ENCODE measurements around the gene PIGU.
"Not testable (repeated sequence)": the region's sequence is repeated elsewhere in the genome, so short reads cannot be mapped to it uniquely, and the experiment has no call there.

Gene PIGU

DNA sequence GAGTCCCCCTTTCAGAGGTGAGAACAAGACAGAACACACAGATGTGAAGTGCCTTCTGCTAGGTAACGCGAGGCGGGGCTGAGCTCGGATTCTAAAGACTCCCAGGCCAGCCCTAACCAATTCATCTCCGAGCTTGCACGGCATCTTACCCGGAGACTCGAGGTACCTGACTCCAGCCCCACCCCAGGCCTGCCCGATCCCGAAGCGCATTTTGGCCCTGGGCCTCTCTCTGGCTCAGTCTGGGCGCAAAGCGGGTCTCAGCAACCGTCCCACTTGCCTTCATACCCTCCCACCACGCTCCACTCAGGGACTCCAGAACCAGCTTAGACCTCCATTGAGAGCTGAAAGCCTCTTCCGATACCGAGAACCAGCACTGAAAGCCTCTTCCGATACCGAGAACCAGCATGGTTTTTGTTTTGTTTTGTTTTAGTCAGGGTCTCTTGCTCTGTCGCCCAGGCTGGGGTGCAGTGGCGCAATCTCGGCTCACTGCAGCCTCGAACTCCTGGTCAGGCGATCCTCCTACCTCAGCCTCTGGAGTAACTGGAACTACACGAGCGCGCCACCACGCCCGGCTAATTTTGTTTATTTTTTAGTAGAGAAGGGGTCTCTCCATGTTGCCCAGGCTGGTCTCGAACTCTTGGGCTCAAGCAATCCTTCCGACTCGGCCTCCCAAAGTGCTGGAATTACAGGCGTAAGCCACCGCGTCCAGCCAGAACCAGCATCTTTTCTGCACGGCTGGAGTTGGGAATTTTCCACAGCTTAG is 161.2 kb downstream of the PIGU start:
- H3K36me3 ChIP-seq (ENCODE audit: control insufficient read depth in 1 of 2, insufficient read depth in 2 of 2, low read depth in 1 of 2, low read length in 2 of 2) = peaks cover 3 to 42% of the 10 kb centered on the region in 2 experiments
- H3K18ac ChIP-seq (ENCODE audit: low read depth in 1 of 2, low read length in 2 of 2) = peak overlapping the region; percentile 60 to 97
- peak overlapping the region in 1 of 2 experiments; percentile 95 for H3K4ac ChIP-seq (ENCODE audit: low read depth in 1 of 2, low read length in 2 of 2)
- H3K4me1 ChIP-seq (ENCODE audit: control insufficient read depth, insufficient read depth, low read depth, low read length) = peaks cover 9% of the 10 kb centered on the region
- H3K9me3 ChIP-seq (ENCODE audit: control insufficient read depth, low read length) = no peaks in the 10 kb centered on the region
- H3K14ac ChIP-seq (ENCODE audit: low read length in 2 of 2) = peak overlapping the region in 1 of 2 experiments; percentile 90
- DNase-seq = peak; percentile 65
- no peak overlapping the region for H2BK5ac ChIP-seq (ENCODE audit: low read depth, low read length, poor library complexity, severe bottlenecking)
- H4K91ac ChIP-seq (ENCODE audit: low read length) = no peak overlapping the region
- H4K8ac ChIP-seq (ENCODE audit: low read length) = peak overlapping the region; percentile 41
- peak overlapping the region; percentile 85 to 99 for H3K4me3 ChIP-seq (ENCODE audit: insufficient read depth in 1 of 2, low read depth in 1 of 2, low read length in 2 of 2)
- H3K4me2 ChIP-seq (ENCODE audit: low read length, poor library complexity, severe bottlenecking) = peak overlapping the region; percentile 71
- no peak overlapping the region for H2BK15ac ChIP-seq (ENCODE audit: low read depth, poor library complexity, severe bottlenecking)
- 5% methylated on average over 36 of the region's 36 CpGs for WGBS
- peak overlapping the region; percentile 98 for H3K27ac ChIP-seq (ENCODE audit: low read length, poor library complexity, severe bottlenecking)
- H3K27me3 ChIP-seq (ENCODE audit: control insufficient read depth in 1 of 2, insufficient read depth in 1 of 2, low read length in 2 of 2) = no peaks in the 10 kb centered on the region
- H3K79me1 ChIP-seq (replicated peaks; ENCODE audit: low read length, poor library complexity, severe bottlenecking) = peaks cover 5% of the 10 kb centered on the region
- peak overlapping the region; percentile 100 for H3K9ac ChIP-seq (ENCODE audit: low read length)
- H2AFZ ChIP-seq (ENCODE audit: low read depth, low read length) = no peak overlapping the region
- H2BK120ac ChIP-seq (ENCODE audit: low read depth, low read length) = no peak overlapping the region
- H3K23ac ChIP-seq (ENCODE audit: low read length in 2 of 2) = peak overlapping the region in 1 of 2 experiments; percentile 50
- H2BK12ac ChIP-seq (ENCODE audit: low read length in 2 of 2) = no peak overlapping the region
- peak overlapping the region; percentile 18 for H2AK5ac ChIP-seq (ENCODE audit: low read length, severe bottlenecking)

DNA sequence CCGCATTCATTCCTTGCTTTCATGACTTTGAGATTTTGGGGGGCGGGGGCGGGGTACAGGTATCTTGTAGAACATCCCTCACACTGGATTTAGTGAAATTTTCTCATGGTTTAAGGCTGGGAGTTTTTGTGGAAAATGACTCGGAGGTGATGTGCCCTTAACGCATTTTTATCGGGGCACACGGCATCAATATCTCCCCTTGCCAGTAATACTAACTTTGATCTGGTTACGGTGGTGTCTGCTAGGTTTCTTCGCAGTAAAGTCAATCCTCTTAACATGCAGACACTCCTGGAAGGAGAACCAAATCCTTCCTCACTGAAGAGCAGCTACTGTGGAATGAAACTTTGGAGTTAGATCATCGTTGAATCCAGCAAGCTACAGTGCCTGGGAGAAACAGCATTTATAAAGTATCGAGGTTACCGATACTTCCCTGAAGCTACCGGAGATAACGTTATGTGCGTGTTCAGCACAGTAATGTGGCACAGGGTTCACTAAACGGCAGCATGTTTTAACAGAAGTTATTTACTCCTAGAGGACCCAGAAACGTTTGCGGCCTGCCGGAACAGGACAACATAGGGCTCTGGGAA is 161.9 kb downstream of the PIGU start:
- H3K4me3 ChIP-seq (ENCODE audit: insufficient read depth in 1 of 2, low read depth in 1 of 2, low read length in 2 of 2) = peak overlapping the region in 1 of 2 experiments; percentile 99
- H2BK120ac ChIP-seq (ENCODE audit: low read depth, low read length) = no peak overlapping the region
- WGBS = 38% methylated on average over 19 of the region's 19 CpGs
- no peak overlapping the region for H3K23ac ChIP-seq (ENCODE audit: low read length in 2 of 2)
- H3K14ac ChIP-seq (ENCODE audit: low read length in 2 of 2) = no peak overlapping the region
- peak overlapping the region; percentile 98 for H3K27ac ChIP-seq (ENCODE audit: low read length, poor library complexity, severe bottlenecking)
- no peak overlapping the region for H2BK12ac ChIP-seq (ENCODE audit: low read length in 2 of 2)
- H3K4me1 ChIP-seq (ENCODE audit: control insufficient read depth, insufficient read depth, low read depth, low read length) = peaks cover 9% of the 10 kb centered on the region
- H3K4ac ChIP-seq (ENCODE audit: low read depth in 1 of 2, low read length in 2 of 2) = peak overlapping the region in 1 of 2 experiments; percentile 95
- peak overlapping the region; percentile 100 for H3K9ac ChIP-seq (ENCODE audit: low read length)
- peaks cover 3 to 43% of the 10 kb centered on the region in 2 experiments for H3K36me3 ChIP-seq (ENCODE audit: control insufficient read depth in 1 of 2, insufficient read depth in 2 of 2, low read depth in 1 of 2, low read length in 2 of 2)
- no peaks in the 10 kb centered on the region for H3K9me3 ChIP-seq (ENCODE audit: control insufficient read depth, low read length)
- no peak for DNase-seq
- H2BK5ac ChIP-seq (ENCODE audit: low read depth, low read length, poor library complexity, severe bottlenecking) = no peak overlapping the region
- H2AK5ac ChIP-seq (ENCODE audit: low read length, severe bottlenecking) = no peak overlapping the region
- no peak overlapping the region for H2BK15ac ChIP-seq (ENCODE audit: low read depth, poor library complexity, severe bottlenecking)
- no peaks in the 10 kb centered on the region for H3K27me3 ChIP-seq (ENCODE audit: control insufficient read depth in 1 of 2, insufficient read depth in 1 of 2, low read length in 2 of 2)
- no peak overlapping the region for H2AFZ ChIP-seq (ENCODE audit: low read depth, low read length)
- peak overlapping the region in 1 of 2 experiments; percentile 97 for H3K18ac ChIP-seq (ENCODE audit: low read depth in 1 of 2, low read length in 2 of 2)
- peak overlapping the region; percentile 71 for H3K4me2 ChIP-seq (ENCODE audit: low read length, poor library complexity, severe bottlenecking)
- peaks cover 5% of the 10 kb centered on the region for H3K79me1 ChIP-seq (replicated peaks; ENCODE audit: low read length, poor library complexity, severe bottlenecking)
- H4K91ac ChIP-seq (ENCODE audit: low read length) = no peak overlapping the region
- no peak overlapping the region for H4K8ac ChIP-seq (ENCODE audit: low read length)

DNA sequence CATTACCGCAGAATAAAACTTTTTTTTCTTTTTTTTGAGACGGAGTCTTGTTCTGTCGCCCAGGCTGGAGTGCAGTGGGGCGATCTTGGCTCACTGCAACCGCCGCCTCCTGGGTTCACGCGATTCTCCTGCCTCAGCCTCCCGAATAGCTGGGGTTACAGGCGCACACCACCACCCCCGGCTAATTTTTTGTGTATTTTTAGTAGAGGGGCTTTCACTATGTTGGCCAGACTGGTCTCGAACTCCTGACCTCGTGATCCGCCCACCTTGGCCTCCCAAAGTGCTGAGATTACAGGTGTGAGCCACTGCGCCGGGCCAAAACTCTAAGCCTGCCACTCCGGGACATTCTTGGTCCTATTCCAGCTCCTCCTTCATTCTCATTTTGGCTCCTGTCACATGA is 162.9 kb downstream of the PIGU start:
- DNase-seq; H3K4me2 ChIP-seq (ENCODE audit: low read length, poor library complexity, severe bottlenecking); H3K79me1 ChIP-seq (replicated peaks; ENCODE audit: low read length, poor library complexity, severe bottlenecking); H4K8ac ChIP-seq (ENCODE audit: low read length); H3K4me1 ChIP-seq (ENCODE audit: control insufficient read depth, insufficient read depth, low read depth, low read length); H2AK5ac ChIP-seq (ENCODE audit: low read length, severe bottlenecking); H3K9me3 ChIP-seq (ENCODE audit: control insufficient read depth, low read length); H4K91ac ChIP-seq (ENCODE audit: low read length); H2AFZ ChIP-seq (ENCODE audit: low read depth, low read length); H3K4me3 ChIP-seq (ENCODE audit: insufficient read depth in 1 of 2, low read depth in 1 of 2, low read length in 2 of 2); H3K18ac ChIP-seq (ENCODE audit: low read depth in 1 of 2, low read length in 2 of 2); H2BK12ac ChIP-seq (ENCODE audit: low read length in 2 of 2); H3K4ac ChIP-seq (ENCODE audit: low read depth in 1 of 2, low read length in 2 of 2); H3K14ac ChIP-seq (ENCODE audit: low read length in 2 of 2); H2BK5ac ChIP-seq (ENCODE audit: low read depth, low read length, poor library complexity, severe bottlenecking); H3K23ac ChIP-seq (ENCODE audit: low read length in 2 of 2); H2BK120ac ChIP-seq (ENCODE audit: low read depth, low read length); H3K9ac ChIP-seq (ENCODE audit: low read length); H3K27me3 ChIP-seq (ENCODE audit: control insufficient read depth in 1 of 2, insufficient read depth in 1 of 2, low read length in 2 of 2); H2BK15ac ChIP-seq (ENCODE audit: low read depth, poor library complexity, severe bottlenecking): not testable (repeated sequence)
- Histone ChIP-seq H3K27ac (ENCODE audit: low read length, poor library complexity, severe bottlenecking) (peak overlapping the region; percentile 35), H3K36me3 (ENCODE audit: control insufficient read depth in 1 of 2, insufficient read depth in 2 of 2, low read depth in 1 of 2, low read length in 2 of 2) (peaks cover 3 to 45% of the 10 kb centered on the region in 2 experiments)
- WGBS = 96% methylated on average over 17 of the region's 17 CpGs

DNA sequence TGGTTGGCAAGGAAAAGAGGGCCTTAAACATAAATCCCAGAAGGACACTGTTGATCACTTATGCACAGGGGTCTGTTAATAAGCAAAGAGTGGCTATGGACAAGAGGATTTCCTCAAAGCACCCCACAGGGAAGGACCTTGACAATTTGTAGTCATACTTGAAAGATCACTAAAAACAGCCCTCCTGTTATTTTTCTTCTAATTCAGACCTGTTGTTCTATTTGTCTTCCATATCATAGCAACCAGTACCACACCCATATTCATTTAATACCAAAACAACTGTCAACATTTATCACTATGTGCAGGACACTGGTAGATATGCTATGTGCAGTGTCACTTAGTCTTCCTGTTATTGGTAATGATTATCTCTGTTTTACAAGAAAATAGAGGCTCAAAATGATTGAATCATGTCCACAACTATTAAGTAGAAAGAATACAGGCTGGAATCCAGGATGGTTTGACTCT is 163.9 kb downstream of the PIGU start:
- H4K8ac ChIP-seq (ENCODE audit: low read length) = no peak overlapping the region
- H3K36me3 ChIP-seq (ENCODE audit: control insufficient read depth in 1 of 2, insufficient read depth in 2 of 2, low read depth in 1 of 2, low read length in 2 of 2) = peaks cover 0 to 52% of the 10 kb centered on the region in 2 experiments
- H3K27ac ChIP-seq (ENCODE audit: low read length, poor library complexity, severe bottlenecking) = peak overlapping the region; percentile 82
- H2BK12ac ChIP-seq (ENCODE audit: low read length in 2 of 2) = no peak overlapping the region
- peaks cover 9% of the 10 kb centered on the region for H3K4me1 ChIP-seq (ENCODE audit: control insufficient read depth, insufficient read depth, low read depth, low read length)
- H2AK5ac ChIP-seq (ENCODE audit: low read length, severe bottlenecking) = no peak overlapping the region
- no peak overlapping the region for H3K4me2 ChIP-seq (ENCODE audit: low read length, poor library complexity, severe bottlenecking)
- H3K4ac ChIP-seq (ENCODE audit: low read depth in 1 of 2, low read length in 2 of 2) = no peak overlapping the region
- H3K9ac ChIP-seq (ENCODE audit: low read length) = peak overlapping the region; percentile 0
- no peak overlapping the region for H2BK120ac ChIP-seq (ENCODE audit: low read depth, low read length)
- H3K18ac ChIP-seq (ENCODE audit: low read depth in 1 of 2, low read length in 2 of 2) = no peak overlapping the region
- H3K23ac ChIP-seq (ENCODE audit: low read length in 2 of 2) = no peak overlapping the region
- H3K27me3 ChIP-seq (ENCODE audit: control insufficient read depth in 1 of 2, insufficient read depth in 1 of 2, low read length in 2 of 2) = no peaks in the 10 kb centered on the region
- no peak overlapping the region for H2BK15ac ChIP-seq (ENCODE audit: low read depth, poor library complexity, severe bottlenecking)
- H3K14ac ChIP-seq (ENCODE audit: low read length in 2 of 2) = no peak overlapping the region
- peaks cover 7% of the 10 kb centered on the region for H3K79me1 ChIP-seq (replicated peaks; ENCODE audit: low read length, poor library complexity, severe bottlenecking)
- no peak overlapping the region for H2BK5ac ChIP-seq (ENCODE audit: low read depth, low read length, poor library complexity, severe bottlenecking)
- H3K4me3 ChIP-seq (ENCODE audit: insufficient read depth in 1 of 2, low read depth in 1 of 2, low read length in 2 of 2) = no peak overlapping the region
- DNase-seq = peak; percentile 21
- no peak overlapping the region for H4K91ac ChIP-seq (ENCODE audit: low read length)
- H3K9me3 ChIP-seq (ENCODE audit: control insufficient read depth, low read length) = no peaks in the 10 kb centered on the region
- H2AFZ ChIP-seq (ENCODE audit: low read depth, low read length) = no peak overlapping the region
